NCI-H187 treated with DMSO at 0.1 percent for 48 hours (cell line): ENCODE measurements around the gene PPP1R14C.
"Not testable (repeated sequence)": the region's sequence is repeated elsewhere in the genome, so short reads cannot be mapped to it uniquely, and the experiment has no call there.

Experiments used
- DNase-seq: peaks from one replicate; lab custom pipeline; 2025; lab: John Stamatoyannopoulos, UW

Gene PPP1R14C

DNA sequence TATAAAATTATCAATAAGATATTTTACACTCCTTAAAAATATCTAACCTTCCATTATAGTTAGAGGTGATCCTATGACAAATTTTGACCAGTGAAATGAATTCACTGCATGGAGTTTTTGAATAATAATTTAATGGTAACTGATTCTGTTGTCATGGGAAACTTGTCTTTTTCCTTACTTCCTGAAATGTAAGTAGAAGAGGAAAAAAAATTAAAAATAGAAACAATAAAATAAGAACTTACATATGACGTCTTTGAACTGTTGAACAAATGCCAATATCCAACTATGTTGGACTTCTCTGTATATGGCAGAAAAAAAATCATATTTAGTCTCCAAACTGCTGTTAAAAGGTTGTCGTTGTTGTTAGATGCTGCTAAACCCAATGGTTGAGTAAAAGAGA is 26.3 kb downstream of the PPP1R14C start:
- DNase-seq: no peak

DNA sequence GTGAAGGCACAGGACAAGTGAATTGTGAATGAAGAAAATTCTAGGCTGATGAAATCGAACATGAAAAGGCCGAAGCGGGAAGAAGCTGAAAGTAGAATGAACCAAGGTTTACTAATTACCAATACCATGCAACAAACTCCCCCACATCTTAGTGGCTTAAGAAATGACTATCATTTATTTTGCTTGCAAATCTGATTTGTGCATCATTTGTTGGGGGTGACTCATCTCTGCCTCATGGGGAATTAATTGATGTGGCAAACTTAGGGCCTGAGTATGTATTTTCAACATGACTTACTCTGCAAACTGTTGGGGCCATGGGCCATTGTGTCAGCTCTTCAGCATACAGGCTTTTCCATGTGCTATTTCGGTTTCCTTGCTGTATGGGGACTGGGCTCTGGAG is 26.8 kb downstream of the PPP1R14C start:
- DNase-seq: no peak

- no peak for DNase-seq
These were observed 30.1 kb downstream of the PPP1R14C start for GRCh38 chr6:150172929-150173328.

DNA sequence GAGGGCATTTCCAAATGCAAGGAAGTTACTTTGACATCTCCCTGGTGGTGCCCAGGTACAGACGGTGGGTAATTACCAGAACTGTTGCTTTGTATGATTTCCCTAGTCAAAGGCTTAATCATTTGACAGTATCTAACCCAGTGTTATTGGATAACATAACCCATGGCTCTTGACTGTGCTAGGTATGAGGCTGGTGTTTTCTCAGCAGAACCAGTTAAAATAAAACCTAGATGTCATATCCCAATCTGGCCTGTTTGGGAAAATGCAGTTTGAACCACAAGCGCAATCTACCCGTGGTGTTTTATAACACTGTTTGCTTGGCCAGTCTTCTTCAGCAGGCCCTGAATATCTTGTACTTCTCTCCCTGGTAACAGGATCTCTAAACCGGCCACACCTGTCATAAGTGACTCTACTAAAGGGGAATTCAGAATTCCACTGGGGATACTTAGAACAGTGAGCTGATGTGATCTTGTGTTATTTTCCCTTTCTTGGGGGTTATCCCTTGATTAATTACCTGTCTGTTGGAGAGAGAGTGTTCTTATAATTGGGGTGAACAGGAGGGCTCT is 32.8 kb downstream of the PPP1R14C start:
- peak; percentile 58 for DNase-seq

- no peak for DNase-seq
These were observed 33.3 kb downstream of the PPP1R14C start for GRCh38 chr6:150176152-150176551.

DNA sequence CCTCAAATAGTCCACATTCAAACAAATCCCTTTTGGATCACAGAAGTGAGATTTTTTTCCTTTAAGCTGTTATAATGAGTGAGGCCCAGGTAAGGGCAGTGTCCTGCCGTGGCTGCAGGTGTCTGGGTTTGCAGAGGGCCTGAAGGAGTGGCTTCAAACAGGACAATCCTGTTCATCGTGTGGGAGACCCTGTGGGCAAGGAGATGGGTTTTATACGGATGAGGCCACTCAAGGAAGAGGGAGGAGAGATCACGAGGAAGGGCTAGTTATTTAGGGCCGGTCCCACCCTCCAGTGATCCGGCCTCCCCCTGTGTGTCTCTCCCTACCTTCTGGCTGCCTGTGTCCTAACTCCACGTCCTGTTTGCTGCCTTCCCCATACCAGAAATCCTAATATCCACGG is 33.8 kb downstream of the PPP1R14C start:
- DNase-seq: no peak

- DNase-seq: no peak
These were observed 34.6 kb downstream of the PPP1R14C start for GRCh38 chr6:150177259-150177951.

GRCh38 chr6:150177952-150178520 is 35.2 kb downstream of the PPP1R14C start:
- no peak for DNase-seq

- DNase-seq: no peak
These were observed 36.2 kb downstream of the PPP1R14C start for GRCh38 chr6:150179030-150179429.

- not testable (repeated sequence) for DNase-seq
These were observed 37.1 kb downstream of the PPP1R14C start for GRCh38 chr6:150179907-150180424.

- no peak for DNase-seq
These were observed 37.7 kb downstream of the PPP1R14C start for GRCh38 chr6:150180517-150180916.

DNA sequence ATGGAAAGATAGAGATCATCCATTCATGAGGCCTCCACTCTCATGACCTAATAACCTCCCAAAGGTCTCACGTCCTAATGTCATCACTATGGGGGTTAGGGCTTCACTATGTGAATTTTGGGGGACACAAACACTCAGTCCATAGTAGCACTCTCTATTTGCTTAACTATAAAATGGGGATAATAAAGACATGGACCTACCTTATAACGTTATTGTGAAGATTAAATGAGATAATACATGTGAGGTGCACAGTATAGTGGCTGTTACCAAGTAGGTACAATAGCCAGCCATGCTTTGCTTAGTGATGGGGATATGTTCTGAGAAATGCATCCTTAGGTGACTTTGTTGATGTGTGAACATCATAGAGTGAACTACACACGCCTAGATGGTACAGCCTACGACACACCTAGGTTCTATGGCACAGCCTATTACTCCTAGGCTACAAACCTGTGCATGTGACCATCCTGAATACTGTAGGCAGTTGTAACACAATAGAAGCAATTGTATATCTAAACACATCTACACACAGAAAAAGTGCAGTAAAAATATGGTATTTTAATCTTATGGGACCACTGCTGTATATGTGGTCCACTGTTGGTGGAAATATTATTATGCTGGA is 39.7 kb downstream of the PPP1R14C start:
- no peak for DNase-seq

- no peak for DNase-seq
These were observed 40.3 kb downstream of the PPP1R14C start for GRCh38 chr6:150183105-150183504.

DNA sequence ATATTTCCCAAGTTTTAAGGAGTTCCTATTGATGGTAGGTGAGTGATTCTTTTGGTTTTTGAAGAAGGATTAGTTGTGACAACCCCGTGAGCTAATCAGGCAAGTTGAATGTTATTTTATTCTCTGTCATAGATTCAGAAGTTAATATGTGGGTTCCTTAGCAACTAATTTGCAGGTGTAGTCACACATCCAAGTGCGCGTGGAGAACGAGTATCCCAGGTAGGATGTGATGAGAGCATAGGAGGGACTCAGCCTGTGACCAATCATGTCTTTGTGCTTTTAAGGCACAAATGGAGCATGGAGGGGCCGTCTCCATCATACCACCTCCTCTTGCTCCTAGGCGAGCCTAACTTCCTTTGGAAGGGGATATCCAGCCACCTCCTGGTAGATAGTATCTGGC is 41.1 kb downstream of the PPP1R14C start:
- no peak for DNase-seq

DNA sequence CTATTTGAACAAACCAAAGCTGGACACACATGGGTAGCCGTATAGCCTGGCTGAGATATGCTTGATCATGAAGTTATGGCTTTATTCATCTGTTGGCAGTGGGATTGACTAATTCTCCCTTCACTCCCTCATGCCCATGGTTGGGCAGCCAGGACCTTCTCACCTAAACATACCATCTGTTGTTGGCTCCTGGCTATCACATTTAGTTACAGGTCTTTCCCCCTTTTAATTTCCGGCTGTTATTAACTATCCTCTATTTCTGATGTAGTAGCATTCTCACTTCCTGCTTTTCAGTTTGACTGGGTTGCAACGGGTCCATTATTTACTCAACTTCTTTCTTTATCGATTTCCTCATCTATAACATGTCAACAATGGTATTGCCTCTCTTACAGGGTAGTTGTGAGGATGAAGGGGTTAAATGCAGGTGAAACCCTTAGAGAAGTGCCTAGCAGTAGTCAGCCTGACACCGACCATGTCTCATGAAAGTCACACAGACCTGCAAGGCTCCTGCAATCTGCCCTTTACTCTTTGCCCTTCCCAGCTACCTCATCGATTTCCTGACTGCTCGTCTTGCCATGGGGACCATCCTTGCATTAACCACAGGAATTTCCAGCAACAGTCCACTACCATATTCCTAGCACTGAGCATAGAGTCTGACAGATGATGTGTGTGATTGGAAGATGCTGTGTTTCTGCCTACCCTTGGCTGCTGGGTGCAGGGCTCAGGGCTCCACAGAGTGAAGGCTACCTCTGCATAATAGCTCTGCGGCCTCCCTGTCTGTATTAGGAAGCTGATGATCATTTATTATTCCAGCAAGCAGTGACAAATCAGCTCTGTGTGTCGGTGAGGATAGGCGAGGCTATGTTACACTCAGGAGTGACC is 42.2 kb downstream of the PPP1R14C start:
- no peak for DNase-seq

GRCh38 chr6:150185732-150186117 is 42.9 kb downstream of the PPP1R14C start:
- no peak for DNase-seq

DNA sequence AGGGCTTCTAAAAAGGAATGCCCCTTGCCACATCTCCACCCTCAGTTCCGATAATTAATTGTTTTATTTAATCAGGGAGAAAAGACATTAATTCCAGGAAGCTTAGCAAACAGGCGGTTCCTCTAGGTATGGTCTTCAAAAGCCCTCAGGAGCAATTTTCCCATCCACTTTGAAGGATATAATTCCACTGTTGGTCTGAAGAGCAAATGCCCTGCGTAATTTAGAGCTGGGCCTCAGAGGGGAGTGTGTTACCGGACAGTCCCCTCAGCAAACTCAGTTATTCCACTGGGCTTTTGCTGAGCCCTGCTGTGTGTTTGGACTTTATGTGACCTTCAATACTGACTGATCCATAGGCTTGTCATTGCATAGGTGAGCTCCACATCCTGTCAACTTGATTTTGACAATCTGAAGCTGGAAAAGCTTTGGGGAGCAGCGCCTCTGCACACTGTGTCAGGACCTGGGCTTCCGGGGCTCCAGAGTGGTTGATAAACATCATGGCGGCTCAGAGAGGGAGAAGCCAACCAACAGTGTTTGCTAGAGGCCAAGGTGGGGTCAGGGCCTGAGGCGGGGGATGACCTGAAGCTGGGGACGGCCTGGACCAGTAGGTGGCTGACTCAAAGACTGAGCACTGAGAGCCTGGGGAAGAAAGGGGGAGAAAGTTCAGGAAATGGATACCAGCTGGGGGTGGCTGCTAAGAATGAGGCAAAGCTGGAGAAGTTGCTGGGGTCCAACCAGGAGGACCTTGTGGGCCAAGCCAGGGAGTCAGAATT is 43.5 kb downstream of the PPP1R14C start:
- DNase-seq: no peak

DNA sequence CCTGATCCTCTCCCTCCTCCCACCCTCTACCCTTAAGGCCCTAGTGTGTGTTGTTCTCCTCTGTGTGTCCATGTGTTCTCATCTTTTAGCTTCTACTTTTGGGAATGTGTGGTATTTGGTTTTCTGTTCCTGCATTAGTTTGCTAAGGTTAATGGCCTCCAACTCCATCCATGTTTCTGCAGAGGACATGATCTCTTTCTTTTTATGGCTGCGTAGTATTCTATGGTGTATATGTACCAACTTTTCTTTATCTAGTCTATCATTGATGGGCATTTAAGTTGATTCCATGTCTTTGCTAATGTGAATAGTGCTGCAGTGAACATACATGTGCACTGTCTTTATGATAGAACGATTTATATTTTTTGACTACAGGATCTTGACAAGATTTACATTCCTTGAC is 44.6 kb downstream of the PPP1R14C start:
- DNase-seq: not testable (repeated sequence)

DNA sequence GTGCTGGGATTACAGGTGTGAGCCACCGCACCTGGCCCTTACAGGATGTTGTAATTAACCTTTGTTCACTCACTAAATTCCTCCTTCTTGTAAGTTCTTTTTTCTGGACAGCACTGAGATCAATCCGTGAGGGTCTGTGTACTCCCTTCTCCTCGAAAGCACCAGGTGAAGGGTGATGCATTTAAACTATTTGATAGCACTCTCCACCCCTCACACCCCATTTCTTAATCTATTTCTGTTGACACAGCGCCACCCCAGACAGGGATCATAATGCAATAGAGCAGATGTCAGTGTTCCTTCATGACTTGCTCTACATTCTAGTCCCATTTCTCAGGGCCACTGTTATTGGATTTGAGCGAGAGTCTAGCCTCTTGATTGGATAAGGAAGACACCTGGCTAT is 46.3 kb downstream of the PPP1R14C start:
- no peak for DNase-seq

GRCh38 chr6:150191809-150192208 is 49.0 kb downstream of the PPP1R14C start:
- DNase-seq: no peak

- DNase-seq: no peak
These were observed 51.4 kb downstream of the PPP1R14C start for GRCh38 chr6:150194195-150194594.
